GM13977 (cell line): ENCODE measurements around the gene C17orf78.
"Not testable (repeated sequence)": the region's sequence is repeated elsewhere in the genome, so short reads cannot be mapped to it uniquely, and the experiment has no call there.

Experiments
- DNase-seq: peaks from one replicate; pipeline ENCODE4 v3.0.0; 2012; ENCODE audit warnings: low spot score
- CTCF ChIP-seq: IDR thresholded peaks from 2 replicates; pipeline ENCODE4 v1.5.1; 2012; ENCODE audit warnings: mild to moderate bottlenecking, control low read depth; ENCODE audit not compliant: insufficient read depth; ENCODE audit errors: extremely low read depth, missing control alignments
- in situ Hi-C: fragments of 300-500 bp; cut with MboI; formaldehyde crosslinking; loops from one replicate; pipeline ENCODE4 v1.12.0; 2022; ENCODE audit warnings: low sequenced_read_pairs, low pct_unique_long_range_greater_than_20kb, mixed read lengths, inconsistent platforms; ENCODE audit not compliant: unreplicated experiment

Gene C17orf78

DNA sequence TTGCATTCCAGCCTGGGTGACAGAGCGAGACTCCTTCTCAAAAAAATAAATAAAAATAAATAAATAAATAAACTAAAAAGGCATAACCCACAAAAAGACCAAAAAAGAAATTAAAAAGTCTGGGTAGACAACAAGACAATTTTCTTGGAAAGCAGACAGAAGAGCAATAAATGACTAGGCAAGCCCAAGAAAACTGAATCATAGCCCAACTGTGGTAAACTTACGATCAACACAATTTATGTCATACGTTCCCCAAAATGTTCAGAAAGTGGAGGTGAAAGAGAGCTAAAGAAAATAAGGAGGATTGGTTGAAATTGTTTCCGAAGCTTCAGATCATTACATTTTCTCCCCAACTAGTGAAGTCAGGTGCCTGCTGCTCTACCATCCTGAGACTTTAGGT is 31.3 kb upstream of the C17orf78 start:
- no peak for DNase-seq
- TF ChIP-seq CTCF: no peak
- in situ Hi-C loops: no loop called here

DNA sequence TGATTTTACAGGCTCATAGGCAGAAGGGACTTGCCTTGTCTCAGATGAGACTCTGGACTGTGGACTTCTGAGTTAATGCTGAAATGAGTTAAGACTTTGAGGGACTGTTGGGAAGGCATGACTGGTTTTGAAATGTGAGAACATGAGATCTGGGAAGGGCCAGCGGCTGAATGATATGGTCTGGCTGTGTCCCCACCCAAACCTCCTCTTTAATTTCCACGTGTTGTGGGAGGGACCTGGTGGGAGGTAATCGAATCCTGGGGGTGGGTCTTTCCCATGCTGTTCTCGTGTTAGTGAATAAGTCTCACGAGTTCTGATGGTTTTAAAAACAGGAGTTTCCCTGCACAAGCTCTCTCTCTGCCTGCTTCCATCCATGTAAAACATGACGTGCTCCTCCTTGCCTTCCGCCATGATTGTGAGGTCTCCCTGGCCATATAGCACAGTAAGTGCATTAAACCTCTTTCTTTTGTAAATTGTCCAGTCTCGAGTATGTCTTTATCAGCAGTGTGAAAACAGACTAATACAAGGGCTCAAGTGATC is 28.9 kb upstream of the C17orf78 start:
- DNase-seq, in situ Hi-C loops: not testable (repeated sequence)

DNA sequence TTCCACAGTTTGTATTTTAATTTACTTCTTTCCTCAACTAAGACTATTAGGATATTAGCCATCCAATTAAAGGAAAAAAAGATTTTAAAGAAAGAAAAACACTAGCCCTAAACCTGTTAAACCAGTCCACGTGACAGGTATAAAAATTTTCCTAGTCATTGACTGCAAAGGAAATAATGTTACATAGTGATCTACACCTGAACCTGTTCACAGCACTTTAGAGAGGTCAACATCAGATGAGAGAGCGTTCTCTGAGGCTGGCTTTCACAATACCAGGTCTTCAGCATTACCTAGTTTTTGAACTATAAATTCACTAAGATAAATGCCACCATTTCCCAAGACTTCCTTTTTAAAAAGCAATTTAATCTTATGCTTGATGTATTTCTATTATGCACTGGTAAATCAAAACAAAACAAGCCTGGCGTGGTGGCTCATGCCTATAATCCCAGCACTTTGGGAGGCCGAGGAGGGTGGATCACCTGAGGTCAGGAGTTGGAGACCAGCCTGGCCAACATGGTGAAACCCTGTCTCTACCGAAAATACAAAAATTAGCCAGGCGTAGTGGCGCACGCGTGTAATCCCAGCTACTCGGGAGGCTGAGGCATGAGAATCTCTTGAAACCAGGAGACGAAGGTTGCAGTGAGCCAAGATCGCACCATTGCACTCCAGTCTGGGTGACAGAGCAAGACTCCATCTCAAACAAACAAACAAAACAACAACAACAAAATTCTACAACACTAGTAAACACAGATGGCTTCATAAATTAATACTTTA is 18.8 kb upstream of the C17orf78 start:
- in situ Hi-C loops, DNase-seq: not testable (repeated sequence)

DNA sequence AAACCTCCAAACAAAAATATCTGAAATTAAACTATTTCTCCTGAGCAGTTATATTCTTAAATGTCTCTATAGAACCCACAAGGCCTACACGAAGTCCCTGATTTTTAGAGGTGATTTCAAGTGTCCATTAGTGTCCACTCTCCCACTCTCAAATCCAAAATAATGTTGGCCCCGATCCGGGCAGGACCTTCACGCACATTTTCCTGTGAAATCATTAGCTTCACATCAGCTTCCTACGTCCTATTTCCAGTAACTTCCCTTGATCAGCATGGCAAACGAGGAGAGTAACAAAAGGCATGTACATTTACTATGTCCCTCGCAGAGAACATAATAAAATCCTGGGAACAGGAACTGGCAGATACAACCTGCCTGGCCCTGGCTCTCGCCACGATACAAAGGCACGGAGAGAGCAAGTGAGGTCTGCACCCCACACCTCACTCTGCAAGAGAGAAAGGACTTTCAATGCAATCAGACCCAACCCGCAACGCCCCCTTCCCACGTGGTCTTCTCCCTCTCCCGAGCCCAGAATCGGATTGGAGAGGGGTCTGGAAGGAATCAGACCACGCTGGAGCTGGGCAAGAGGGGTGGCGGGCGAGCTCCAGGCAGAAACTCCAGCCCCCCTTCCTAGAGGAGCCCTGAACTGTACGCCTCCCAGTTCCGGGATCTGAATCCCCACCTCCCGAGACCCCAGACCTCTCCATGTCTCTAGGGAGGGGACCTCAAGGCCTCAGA is 17.5 kb upstream of the C17orf78 start:
- no peak for TF ChIP-seq CTCF
- peak; percentile 73 for DNase-seq
- in situ Hi-C loops: no loop called here

DNA sequence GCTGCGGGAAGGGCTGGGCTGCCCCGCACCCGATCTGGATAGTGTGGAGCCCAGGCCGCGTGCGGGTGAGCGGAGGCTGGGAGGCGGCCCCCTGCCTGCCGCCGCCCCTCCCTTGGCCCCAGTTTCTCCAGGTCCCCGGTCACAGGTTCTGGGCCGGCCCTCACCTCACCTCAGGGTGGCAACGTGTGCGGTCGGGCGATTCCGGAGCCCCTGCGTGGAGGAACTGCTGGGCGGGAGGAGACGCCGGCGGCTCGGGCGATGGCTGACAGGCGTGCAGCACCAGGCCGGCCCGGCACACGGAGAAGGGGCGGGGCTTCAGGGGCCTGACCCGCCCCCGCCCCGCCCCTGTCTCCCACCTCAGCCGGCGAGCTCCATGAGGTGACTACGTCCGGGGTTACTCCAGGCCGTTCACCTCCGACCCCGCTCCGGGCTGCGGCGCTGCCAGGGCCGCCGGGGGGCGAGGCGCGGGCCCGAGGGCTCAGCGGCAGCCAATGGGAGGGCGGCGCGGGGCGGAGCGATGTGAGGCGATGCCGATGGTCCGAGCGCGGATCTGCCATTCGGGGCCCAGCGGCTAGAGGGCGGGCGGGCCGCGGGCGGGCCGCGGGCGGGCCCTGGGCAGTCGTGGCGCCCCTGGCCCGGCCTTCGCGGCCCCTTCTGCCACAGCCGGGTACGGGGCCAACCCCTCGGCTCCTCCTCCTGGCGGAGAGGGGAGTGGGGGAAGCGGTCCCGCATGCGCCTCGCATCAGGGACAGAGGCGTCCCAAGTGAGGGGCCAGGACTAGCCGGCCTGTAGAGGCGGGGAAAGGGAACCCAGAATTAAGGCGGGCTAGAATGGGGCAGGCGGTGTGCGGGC is 16.7 kb upstream of the C17orf78 start:
- peak; percentile 99 for DNase-seq
- TF ChIP-seq CTCF: peak; percentile 23
- in situ Hi-C loops: no loop called here

GRCh38 chr17:37359682-37360188 is 16.1 kb upstream of the C17orf78 start:
- in situ Hi-C loops: no loop called here
- no peak for DNase-seq
- no peak for TF ChIP-seq CTCF

DNA sequence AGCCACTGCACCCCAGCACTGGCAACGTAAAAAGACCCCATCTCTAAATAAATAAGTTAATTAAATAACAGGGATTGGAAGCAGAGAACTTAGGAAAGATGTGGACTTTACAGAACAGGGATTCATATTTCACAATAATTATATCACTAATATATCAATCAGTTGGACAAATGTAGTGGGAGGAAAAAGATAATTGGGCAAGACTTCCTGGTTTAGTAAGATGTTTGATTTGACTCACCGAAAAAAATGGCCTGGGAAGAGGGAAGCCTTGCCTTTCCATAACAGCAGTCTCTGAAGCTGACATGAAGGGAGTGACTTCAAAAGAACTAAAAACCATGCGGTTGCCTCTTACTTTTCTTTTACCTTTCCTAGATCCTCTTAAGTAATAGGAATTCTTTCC is 15.2 kb upstream of the C17orf78 start:
- in situ Hi-C loops: no loop called here
- no peak for DNase-seq
- no peak for TF ChIP-seq CTCF
